Adrenal gland (tissue), 5 donors: ENCODE results near the gene TTC3.

Source experiments
- CTCF ChIP-seq, 6 experiments: fragments of 450-650 bp in 4 of 6; fragments of 200-600 bp in 2 of 6; sonication (generic) in 1 of 6; IDR thresholded peaks; 1 replicate in 5 of 6; 2 replicates in 1 of 6; pipeline versions ENCODE4 v1.5.1 to v1.8.0; 2016 to 2021; ENCODE audit warnings: antibody characterized with exemption in 6 of 6, mild to moderate bottlenecking in 2 of 6, moderate library complexity in 1 of 6
- POLR2A ChIP-seq, 2 donors: fragments of 450-650 bp; IDR thresholded peaks; one replicate each; pipeline ENCODE4 v1.6.1; 2017; ENCODE audit warnings: antibody characterized with exemption in 2 of 2, mild to moderate bottlenecking in 2 of 2, moderate library complexity in 1 of 2
- donor health status: DM: no; HTN: no; CAD: no.

GRCh38 chr21:37079211-37079824 is 6.3 kb downstream of the TTC3 start:
- TF ChIP-seq CTCF (IDR thresholded peaks at IDR 0.05) (peak in 2 of 6 experiments; percentile 16 to 24), POLR2A (IDR thresholded peaks at IDR 0.05) (no peak)
